Measurements from ENCODE around the gene DDX10.

DNA sequence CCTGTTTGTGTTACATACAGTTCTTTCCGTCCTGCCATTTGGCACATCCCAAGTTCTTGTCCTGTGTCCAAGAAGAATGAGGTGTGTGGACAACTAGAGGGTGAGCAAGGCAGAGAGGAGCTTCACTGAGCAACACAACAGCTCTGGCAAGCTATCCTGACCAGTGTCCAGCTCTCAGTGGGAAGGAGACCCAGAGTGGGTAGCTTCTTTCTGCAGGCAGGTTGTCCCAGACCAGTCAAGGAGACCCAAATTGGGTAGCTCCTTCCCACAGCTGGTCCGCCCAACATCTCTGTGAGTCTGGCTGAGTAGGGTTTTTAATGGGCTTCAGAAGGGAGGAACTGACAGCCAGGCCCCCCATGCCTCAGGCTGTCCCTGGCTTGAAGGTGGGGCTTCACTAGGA lies 36.1 kb upstream of the DDX10 start:
- TF ChIP-seq, protein P1, sequence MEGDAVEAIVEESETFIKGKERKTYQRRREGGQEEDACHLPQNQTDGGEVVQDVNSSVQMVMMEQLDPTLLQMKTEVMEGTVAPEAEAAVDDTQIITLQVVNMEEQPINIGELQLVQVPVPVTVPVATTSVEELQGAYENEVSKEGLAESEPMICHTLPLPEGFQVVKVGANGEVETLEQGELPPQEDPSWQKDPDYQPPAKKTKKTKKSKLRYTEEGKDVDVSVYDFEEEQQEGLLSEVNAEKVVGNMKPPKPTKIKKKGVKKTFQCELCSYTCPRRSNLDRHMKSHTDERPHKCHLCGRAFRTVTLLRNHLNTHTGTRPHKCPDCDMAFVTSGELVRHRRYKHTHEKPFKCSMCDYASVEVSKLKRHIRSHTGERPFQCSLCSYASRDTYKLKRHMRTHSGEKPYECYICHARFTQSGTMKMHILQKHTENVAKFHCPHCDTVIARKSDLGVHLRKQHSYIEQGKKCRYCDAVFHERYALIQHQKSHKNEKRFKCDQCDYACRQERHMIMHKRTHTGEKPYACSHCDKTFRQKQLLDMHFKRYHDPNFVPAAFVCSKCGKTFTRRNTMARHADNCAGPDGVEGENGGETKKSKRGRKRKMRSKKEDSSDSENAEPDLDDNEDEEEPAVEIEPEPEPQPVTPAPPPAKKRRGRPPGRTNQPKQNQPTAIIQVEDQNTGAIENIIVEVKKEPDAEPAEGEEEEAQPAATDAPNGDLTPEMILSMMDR (IDR thresholded peaks at IDR 0.05 in 8 of 11, conservative IDR thresholded peaks at IDR 0.05 in 3 of 11), result no peak
- no peak for TF ChIP-seq POLR2A (IDR thresholded peaks at IDR 0.05)
- TF ChIP-seq POLR2AphosphoS5 (IDR thresholded peaks at IDR 0.05), result no peak

Measured in spleen (tissue), 7 donors.